NT2/D1 (cell line): ENCODE results near the gene CKMT2.

Source experiments
- DNase-seq: peaks from one replicate; pipeline ENCODE4 v3.0.0-alpha.2; 2011; ENCODE audit warnings: low read depth, low spot score
- H3K27me3 ChIP-seq: 2 replicates; pipeline ENCODE4 v1.6.0; 2011; ENCODE audit warnings: mild to moderate bottlenecking; ENCODE audit not compliant: insufficient read length, insufficient read depth
- H3K36me3 ChIP-seq: 2 replicates; pipeline ENCODE4 v1.6.1; 2011; ENCODE audit warnings: mild to moderate bottlenecking, low read length, mixed read lengths; ENCODE audit not compliant: insufficient read depth, insufficient read length
- H3K4me1 ChIP-seq: 2 replicates; pipeline ENCODE4 v1.5.1; 2011; ENCODE audit not compliant: insufficient read depth, insufficient read length
- H3K4me3 ChIP-seq: 2 replicates; pipeline ENCODE4 v1.5.1; 2011; ENCODE audit warnings: low read depth; ENCODE audit not compliant: insufficient read length
- H3K9ac ChIP-seq: 2 replicates; pipeline ENCODE4 v1.6.0; 2011; ENCODE audit warnings: low read depth; ENCODE audit not compliant: insufficient read length
- H3K9me3 ChIP-seq: 2 replicates; pipeline ENCODE4 v1.5.1; 2011; ENCODE audit warnings: mild to moderate bottlenecking, low read length; ENCODE audit not compliant: insufficient read depth
- SUZ12 ChIP-seq: IDR thresholded peaks from 2 replicates; pipeline ENCODE4 v1.6.1; 2011; ENCODE audit not compliant: insufficient read length, insufficient read depth; ENCODE audit errors: extremely low read depth
- YY1 ChIP-seq: IDR thresholded peaks from 2 replicates; pipeline ENCODE4 v1.6.1; 2011; ENCODE audit not compliant: insufficient read length, insufficient read depth
- ZNF274 ChIP-seq: IDR thresholded peaks from 2 replicates; pipeline ENCODE4 v1.6.1; 2011; ENCODE audit warnings: mild to moderate bottlenecking, low read depth, low read length

CKMT2 gene

GRCh38 chr5:81241961-81242648 lies 9.0 kb downstream of the CKMT2 start:
- Histone ChIP-seq H3K9ac (no peak overlapping the region), H3K36me3 (peaks cover 25% of the 10 kb centered on the region), H3K4me1 (no peaks in the 10 kb centered on the region), H3K4me3 (no peak overlapping the region), H3K27me3 (no peaks in the 10 kb centered on the region), H3K9me3 (no peaks in the 10 kb centered on the region)
- no peak for DNase-seq
- TF ChIP-seq YY1 (no peak), SUZ12 (no peak), ZNF274 (no peak)

DNA sequence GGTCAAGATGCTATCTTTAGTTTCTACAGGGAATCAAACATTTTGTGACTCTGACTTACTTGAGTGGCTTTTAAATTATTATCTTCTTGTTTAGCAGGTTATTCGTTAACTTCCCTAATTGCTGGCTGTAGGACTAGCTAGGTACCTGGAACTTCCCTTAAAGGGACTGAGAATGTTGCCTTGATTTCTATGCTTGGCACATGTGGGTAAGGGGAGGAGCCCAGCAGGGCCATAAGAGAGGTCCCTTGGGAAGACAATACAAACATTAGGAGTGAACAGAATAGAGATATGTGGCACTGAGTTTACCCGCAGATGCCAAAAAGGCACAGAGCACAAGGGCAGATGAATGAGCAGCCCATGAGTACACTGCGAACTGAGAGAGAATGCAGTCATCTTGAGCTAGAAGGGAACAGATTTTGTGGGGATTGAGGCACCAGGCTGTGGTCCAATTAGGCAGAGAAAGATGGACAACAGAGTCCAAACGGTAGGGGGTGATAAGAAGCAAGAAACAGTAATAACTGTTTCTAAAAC lies 9.8 kb downstream of the CKMT2 start:
- no peaks in the 10 kb centered on the region for H3K4me1 ChIP-seq

DNA sequence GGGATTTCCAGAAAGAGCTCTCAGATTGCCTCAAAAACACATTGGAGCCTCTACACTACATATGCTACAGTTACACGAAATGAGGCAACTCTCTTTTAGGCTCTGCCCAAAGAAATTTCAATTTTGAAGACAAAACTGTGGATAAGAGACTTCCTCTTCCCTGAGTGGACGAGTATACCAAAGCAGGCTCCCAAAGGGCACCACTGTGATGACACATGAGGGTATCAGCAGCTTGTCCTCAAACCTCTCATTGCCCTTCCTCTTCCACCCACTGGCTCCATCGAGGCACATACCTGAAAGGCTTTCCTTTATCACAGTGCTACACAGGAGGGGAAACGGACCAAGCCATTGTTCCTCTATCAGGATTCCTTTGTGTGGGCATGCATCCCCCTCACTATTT lies 11.3 kb downstream of the CKMT2 start:
- no peak overlapping the region for H3K9ac ChIP-seq

More for the DNA sequence above, 9.8 kb downstream of the CKMT2 start:
- H3K9ac ChIP-seq, result no peak overlapping the region
- no peaks in the 10 kb centered on the region for H3K9me3 ChIP-seq
- no peak for DNase-seq
- peaks cover 25% of the 10 kb centered on the region for H3K36me3 ChIP-seq
- H3K4me3 ChIP-seq, result no peak overlapping the region
- H3K27me3 ChIP-seq, result no peaks in the 10 kb centered on the region
- TF ChIP-seq ZNF274 (no peak), SUZ12 (no peak), YY1 (no peak)

GRCh38 chr5:81245871-81246235 lies 12.7 kb downstream of the CKMT2 start:
- Histone ChIP-seq H3K4me1 (no peaks in the 10 kb centered on the region), H3K9me3 (no peaks in the 10 kb centered on the region), H3K4me3 (no peak overlapping the region), H3K9ac (no peak overlapping the region), H3K36me3 (peaks cover 10% of the 10 kb centered on the region), H3K27me3 (no peaks in the 10 kb centered on the region)
- no peak for DNase-seq
- TF ChIP-seq SUZ12 (no peak), ZNF274 (no peak), YY1 (no peak)

More for the DNA sequence above, 11.3 kb downstream of the CKMT2 start:
- Histone ChIP-seq H3K4me3 (no peak overlapping the region), H3K27me3 (no peaks in the 10 kb centered on the region), H3K9me3 (no peaks in the 10 kb centered on the region), H3K4me1 (no peaks in the 10 kb centered on the region), H3K36me3 (peaks cover 15% of the 10 kb centered on the region)
- DNase-seq, result no peak
- TF ChIP-seq ZNF274 (no peak), SUZ12 (no peak), YY1 (no peak)

DNA sequence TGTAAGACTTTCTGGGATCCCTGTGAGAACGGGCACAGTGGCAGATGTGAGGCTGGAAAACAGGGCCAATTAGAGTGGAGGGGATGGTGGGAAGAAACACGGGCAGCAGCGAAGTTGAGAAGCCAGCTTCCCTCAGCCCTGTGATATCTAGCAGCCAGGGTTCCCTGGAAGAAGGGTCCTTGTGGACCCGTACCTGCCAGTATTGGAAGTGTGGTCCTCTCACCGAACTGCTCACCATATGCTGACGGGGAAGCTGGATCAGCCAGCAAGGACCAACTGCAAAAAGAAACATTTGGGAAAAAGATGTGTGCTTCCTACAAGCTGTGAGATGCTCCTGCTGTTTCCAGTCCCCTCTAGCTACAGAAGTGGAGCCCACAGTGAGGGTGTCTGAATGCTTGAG lies 13.6 kb downstream of the CKMT2 start:
- no peaks in the 10 kb centered on the region for H3K4me1 ChIP-seq
- no peak for TF ChIP-seq ZNF274
- TF ChIP-seq SUZ12, result no peak
- TF ChIP-seq YY1, result no peak
- H3K9ac ChIP-seq, result no peak overlapping the region
- H3K9me3 ChIP-seq, result no peaks in the 10 kb centered on the region
- no peak for DNase-seq
- H3K27me3 ChIP-seq, result no peaks in the 10 kb centered on the region
- H3K4me3 ChIP-seq, result no peak overlapping the region
- H3K36me3 ChIP-seq, result peaks cover 10% of the 10 kb centered on the region

DNA sequence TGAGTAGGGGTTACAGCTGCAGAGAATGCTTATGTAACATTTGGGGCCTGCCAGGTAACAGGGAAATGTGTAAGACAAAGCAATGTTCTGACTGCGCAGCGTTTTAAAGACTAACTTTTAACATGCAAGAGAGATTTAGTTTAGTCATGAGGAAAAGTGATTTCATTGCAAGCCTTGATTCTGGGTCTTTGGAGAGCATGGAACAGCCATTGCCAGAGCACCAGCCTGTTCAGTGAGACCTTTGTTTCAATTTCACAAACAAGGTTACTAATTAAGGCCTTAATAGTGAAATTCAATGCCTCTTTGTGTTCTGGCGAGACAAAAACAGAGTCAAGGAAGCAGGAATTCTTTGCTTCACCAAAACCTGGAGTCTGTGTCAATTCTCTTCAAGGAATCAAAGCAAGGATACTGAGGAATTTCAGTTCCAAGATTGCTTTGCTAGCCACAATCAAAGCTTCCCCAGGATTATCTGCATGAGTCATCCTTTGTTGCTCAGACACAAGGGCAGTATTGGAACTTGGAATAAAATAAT lies 14.4 kb downstream of the CKMT2 start:
- TF ChIP-seq SUZ12 (no peak), ZNF274 (no peak), YY1 (no peak)
- Histone ChIP-seq H3K27me3 (no peaks in the 10 kb centered on the region), H3K9ac (no peak overlapping the region), H3K4me3 (no peak overlapping the region), H3K9me3 (no peaks in the 10 kb centered on the region), H3K36me3 (peaks cover 12% of the 10 kb centered on the region), H3K4me1 (no peaks in the 10 kb centered on the region)
- no peak for DNase-seq

GRCh38 chr5:81249240-81249639 lies 16.1 kb downstream of the CKMT2 start:
- Histone ChIP-seq H3K27me3 (no peaks in the 10 kb centered on the region), H3K36me3 (peaks cover 20% of the 10 kb centered on the region), H3K9me3 (no peaks in the 10 kb centered on the region), H3K9ac (no peak overlapping the region), H3K4me1 (no peaks in the 10 kb centered on the region), H3K4me3 (no peak overlapping the region)
- no peak for DNase-seq
- TF ChIP-seq SUZ12 (no peak), YY1 (no peak), ZNF274 (no peak)
